H9 (cell line): ENCODE measurements around the gene NKAIN1. TPM values are rescaled to one million over a fixed set of nuclear protein-coding genes. Genes with fewer than 3 reads are reported as not detected.
A peak's percentile ranks its signal among the peaks of the same experiment; 100 is the strongest.

ENCODE experiments used
- DNase-seq: peaks from one replicate; pipeline ENCODE4 v3.0.0-alpha.2; 2017
- H2AFZ ChIP-seq: one replicate; pipeline ENCODE4 v1.6.1; 2013; ENCODE audit warnings: mild to moderate bottlenecking, low read length, control low read depth, moderate library complexity
- H2AK5ac ChIP-seq: 2 replicates; pipeline ENCODE4 v1.6.1; 2013; ENCODE audit warnings: low read length, control low read depth, mixed read lengths; ENCODE audit not compliant: insufficient read length
- H2BK120ac ChIP-seq: one replicate; pipeline ENCODE4 v1.6.1; 2013; ENCODE audit warnings: low read depth, mild to moderate bottlenecking, low read length, control low read depth, inconsistent platforms; ENCODE audit not compliant: poor library complexity, severe bottlenecking
- H2BK12ac ChIP-seq: 2 replicates; pipeline ENCODE4 v1.6.1; 2013; ENCODE audit warnings: low read length, control low read depth, mixed read lengths, low read depth; ENCODE audit not compliant: insufficient read length
- H2BK15ac ChIP-seq: 2 replicates; pipeline ENCODE4 v1.6.1; 2013; ENCODE audit warnings: low read depth, low read length, control low read depth
- H2BK20ac ChIP-seq: one replicate; pipeline ENCODE4 v1.6.1; 2013; ENCODE audit warnings: low read depth, mild to moderate bottlenecking, low read length, control low read depth, inconsistent platforms; ENCODE audit not compliant: poor library complexity, severe bottlenecking
- H2BK5ac ChIP-seq: 2 replicates; pipeline ENCODE4 v1.6.1; 2013; ENCODE audit warnings: low read length, control low read depth, mixed read lengths; ENCODE audit not compliant: insufficient read length
- H3K14ac ChIP-seq: 2 replicates; pipeline ENCODE4 v1.6.1; 2013; ENCODE audit warnings: low read length, control low read depth; ENCODE audit not compliant: insufficient read depth
- H3K18ac ChIP-seq: 2 replicates; pipeline ENCODE4 v1.6.1; 2013; ENCODE audit warnings: low read depth, mild to moderate bottlenecking, mixed read lengths, low read length, control low read depth; ENCODE audit not compliant: insufficient read length
- H3K23ac ChIP-seq: 2 replicates; pipeline ENCODE4 v1.6.1; 2013; ENCODE audit warnings: low read length, control low read depth, mixed read lengths, low read depth; ENCODE audit not compliant: insufficient read length
- H3K23me2 ChIP-seq: 2 replicates; pipeline ENCODE4 v1.6.1; 2013; ENCODE audit warnings: low read depth, mild to moderate bottlenecking, mixed read lengths, low read length, control low read depth; ENCODE audit not compliant: insufficient read length, poor library complexity, severe bottlenecking
- H3K27ac ChIP-seq: 2 replicates; pipeline ENCODE4 v1.5.1; 2013; ENCODE audit warnings: low read length, control low read depth, mixed read lengths, low read depth; ENCODE audit not compliant: insufficient read length
- H3K27me3 ChIP-seq: 2 replicates; pipeline ENCODE4 v1.6.1; 2013; ENCODE audit warnings: low read length, control low read depth, inconsistent platforms; ENCODE audit not compliant: insufficient read depth
- H3K4ac ChIP-seq: 2 replicates; pipeline ENCODE4 v1.6.1; 2013; ENCODE audit warnings: low read depth, mild to moderate bottlenecking, control low read depth, inconsistent platforms, low read length, moderate library complexity
- H3K4me1 ChIP-seq: 2 replicates; pipeline ENCODE4 v1.6.1; 2013; ENCODE audit warnings: low read length, control low read depth, inconsistent platforms; ENCODE audit not compliant: insufficient read depth
- H3K4me2 ChIP-seq: 2 replicates; pipeline ENCODE4 v1.6.1; 2013; ENCODE audit warnings: low read length, control low read depth, mixed read lengths; ENCODE audit not compliant: insufficient read length, insufficient read depth
- H3K56ac ChIP-seq: 2 replicates; pipeline ENCODE4 v1.6.1; 2013; ENCODE audit warnings: low read depth, mild to moderate bottlenecking, mixed read lengths, low read length, control low read depth; ENCODE audit not compliant: insufficient read length
- H3K79me1 ChIP-seq: 2 replicates; pipeline ENCODE4 v1.6.1; 2013; ENCODE audit warnings: low read depth, mild to moderate bottlenecking, moderate library complexity, low read length, control low read depth, inconsistent platforms; ENCODE audit not compliant: insufficient read depth, poor library complexity, severe bottlenecking
- H3K79me2 ChIP-seq: 2 replicates; pipeline ENCODE4 v1.6.1; 2013; ENCODE audit warnings: low read length, control low read depth, inconsistent platforms; ENCODE audit not compliant: insufficient read depth
- H3K9ac ChIP-seq: 2 replicates; pipeline ENCODE4 v1.6.1; 2013; ENCODE audit warnings: low read length, control low read depth, mixed read lengths; ENCODE audit not compliant: insufficient read length; ENCODE audit errors: extremely low read depth
- H3K9me3 ChIP-seq: one replicate; pipeline ENCODE4 v1.6.1; 2013; ENCODE audit warnings: low read depth, low read length, inconsistent platforms; ENCODE audit not compliant: control insufficient read depth
- H3T11ph ChIP-seq: one replicate; pipeline ENCODE4 v1.6.1; 2013; ENCODE audit warnings: mild to moderate bottlenecking, low read length, control low read depth, inconsistent platforms
- H4K20me1 ChIP-seq: one replicate; pipeline ENCODE4 v1.6.1; 2013; ENCODE audit not compliant: control insufficient read depth, insufficient read length, insufficient read depth
- H4K5ac ChIP-seq: 2 replicates; pipeline ENCODE4 v1.6.1; 2013; ENCODE audit warnings: low read depth, mild to moderate bottlenecking, mixed read lengths, low read length, control low read depth; ENCODE audit not compliant: insufficient read length
- H4K8ac ChIP-seq: replicated peaks from 2 replicates; pipeline ENCODE4 v1.6.1; 2013; ENCODE audit warnings: low read length, control low read depth, mixed read lengths, low read depth; ENCODE audit not compliant: insufficient read length
- H4K91ac ChIP-seq: 2 replicates; pipeline ENCODE4 v1.6.1; 2013; ENCODE audit warnings: low read depth, mild to moderate bottlenecking, moderate library complexity, mixed read lengths, low read length, control low read depth; ENCODE audit not compliant: insufficient read length
- H3K27ac Mint-ChIP-seq, 3 experiments: 2 replicates in 2 of 3; 3 replicates in 1 of 3; pipeline ENCODE4 v1.8.0; 2020 to 2021; ENCODE audit warnings: mixed read lengths in 3 of 3, mild to moderate bottlenecking in 1 of 3, moderate library complexity in 1 of 3
- H3K27me3 Mint-ChIP-seq: 2 replicates; pipeline ENCODE4 v1.8.0; 2021; ENCODE audit warnings: low read depth, mild to moderate bottlenecking, moderate library complexity, mixed read lengths
- H3K36me3 Mint-ChIP-seq, 3 experiments: 2 replicates in 2 of 3; 3 replicates in 1 of 3; pipeline ENCODE4 v1.8.0; 2020 to 2021; ENCODE audit warnings: low read depth in 3 of 3, mixed read lengths in 3 of 3; ENCODE audit not compliant: insufficient read depth in 1 of 3
- H3K4me1 Mint-ChIP-seq, 2 experiments: 2 replicates each; pipeline ENCODE4 v1.8.0; 2020; ENCODE audit warnings: mixed read lengths in 2 of 2
- H3K4me3 Mint-ChIP-seq, 2 experiments: 2 replicates in 1 of 2; 3 replicates in 1 of 2; pipeline ENCODE4 v1.8.0; 2020 to 2021; ENCODE audit warnings: mild to moderate bottlenecking in 2 of 2, mixed read lengths in 2 of 2, moderate library complexity in 1 of 2
- H3K9me3 Mint-ChIP-seq, 2 experiments: 2 replicates in 1 of 2; 3 replicates in 1 of 2; pipeline ENCODE4 v1.8.0; 2020; ENCODE audit warnings: mild to moderate bottlenecking in 2 of 2, mixed read lengths in 2 of 2, moderate library complexity in 1 of 2
- WGBS: extraction: QIAGEN DNeasy Blood & Tissue Kit; methylation state at CpG from one replicate; pipeline ENCODE4 v1.1.7; 2013; ENCODE audit warnings: missing lambda C conversion rate, low lambda C conversion rate, mixed read lengths; ENCODE audit not compliant: insufficient read length; ENCODE audit errors: extremely low coverage; 5-methylcytosine and 5-hydroxymethylcytosine counted together
- total RNA-seq: library from RNA; stranded (reverse); gene quantifications from 2 replicates; pipeline ENCODE4 v1.2.1, GENCODE V29; 2021
- TF ChIP-seq, protein P1 (sequence below): fragments of 200-600 bp; sonication (generic); conservative IDR thresholded peaks from 3 replicates; pipeline ENCODE4 v1.8.0; 2021; ENCODE audit warnings: antibody characterized with exemption, mild to moderate bottlenecking

NKAIN1 gene
- total RNA-seq, 1 experiment from 2014 or later, result 25.6 TPM

DNA sequence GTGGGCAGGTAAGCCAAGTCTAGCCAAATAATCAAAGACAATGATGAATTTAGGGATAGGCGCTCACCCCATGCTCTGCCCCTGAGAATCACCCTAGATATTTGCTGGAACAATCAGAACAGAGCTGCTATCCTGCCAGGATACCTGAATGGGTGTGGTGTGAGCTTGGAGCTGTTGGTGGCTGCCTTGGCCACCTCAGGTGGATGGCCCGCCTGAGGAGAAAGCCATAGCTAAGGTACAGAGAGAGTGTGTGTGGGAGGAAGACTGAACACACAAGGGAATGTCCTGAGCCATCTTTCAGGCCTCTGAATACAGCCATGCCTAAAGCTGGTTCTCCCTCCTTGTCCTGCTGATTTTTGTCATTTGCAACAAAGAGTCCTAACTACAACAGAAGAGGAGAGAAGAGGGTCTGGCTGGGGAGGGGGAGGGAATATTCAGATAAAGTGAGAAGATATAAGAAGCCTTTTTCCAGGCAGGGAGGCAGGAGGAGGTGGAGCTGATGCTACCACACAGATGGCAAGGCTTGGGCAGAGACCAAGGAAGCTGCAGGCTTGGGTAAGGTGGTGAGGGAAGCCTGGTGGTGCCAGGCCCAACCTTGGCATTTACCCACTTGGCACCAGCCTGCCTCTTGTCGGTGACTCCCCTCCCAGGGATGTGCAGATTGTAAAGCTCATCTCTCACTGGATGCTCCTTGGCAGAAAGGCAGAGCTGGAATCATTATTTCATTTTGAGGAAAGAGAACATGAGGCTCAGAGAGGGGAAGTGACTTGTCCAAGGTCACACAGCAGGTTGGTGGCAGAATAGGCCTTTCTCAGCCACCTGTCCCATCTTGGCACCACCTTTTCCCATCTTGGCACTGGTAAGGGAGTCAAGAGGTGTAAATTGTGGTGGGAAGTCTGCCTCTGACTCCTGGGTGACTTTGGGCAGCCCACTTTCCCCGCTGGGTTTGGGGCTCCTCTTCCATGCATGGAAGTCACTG lies 49.7 kb downstream of the NKAIN1 start:
- Histone ChIP-seq H4K8ac (no peak overlapping the region), H2AFZ (no peak overlapping the region), H2BK15ac (no peak overlapping the region), H3T11ph (no peak overlapping the region), H3K27me3 (no peaks in the 10 kb centered on the region), H2BK20ac (no peak overlapping the region), H3K18ac (no peak overlapping the region), H3K23ac (no peak overlapping the region), H2AK5ac (no peak overlapping the region), H2BK12ac (no peak overlapping the region), H3K9ac (no peak overlapping the region), H3K4me1 (no peaks in the 10 kb centered on the region), H2BK5ac (no peak overlapping the region), H3K79me1 (no peaks in the 10 kb centered on the region), H3K4ac (no peak overlapping the region), H3K79me2 (no peaks in the 10 kb centered on the region), H3K23me2 (no peaks in the 10 kb centered on the region), H2BK120ac (no peak overlapping the region), H3K27ac (no peak overlapping the region), H3K56ac (no peak overlapping the region), H3K4me2 (no peak overlapping the region), H3K14ac (no peak overlapping the region; the same call in 1 of the 2 replicates), H3K9me3 (no peaks in the 10 kb centered on the region), H4K91ac (no peak overlapping the region), H4K20me1 (no peaks in the 10 kb centered on the region), H4K5ac (no peak overlapping the region)
- TF ChIP-seq, protein P1, sequence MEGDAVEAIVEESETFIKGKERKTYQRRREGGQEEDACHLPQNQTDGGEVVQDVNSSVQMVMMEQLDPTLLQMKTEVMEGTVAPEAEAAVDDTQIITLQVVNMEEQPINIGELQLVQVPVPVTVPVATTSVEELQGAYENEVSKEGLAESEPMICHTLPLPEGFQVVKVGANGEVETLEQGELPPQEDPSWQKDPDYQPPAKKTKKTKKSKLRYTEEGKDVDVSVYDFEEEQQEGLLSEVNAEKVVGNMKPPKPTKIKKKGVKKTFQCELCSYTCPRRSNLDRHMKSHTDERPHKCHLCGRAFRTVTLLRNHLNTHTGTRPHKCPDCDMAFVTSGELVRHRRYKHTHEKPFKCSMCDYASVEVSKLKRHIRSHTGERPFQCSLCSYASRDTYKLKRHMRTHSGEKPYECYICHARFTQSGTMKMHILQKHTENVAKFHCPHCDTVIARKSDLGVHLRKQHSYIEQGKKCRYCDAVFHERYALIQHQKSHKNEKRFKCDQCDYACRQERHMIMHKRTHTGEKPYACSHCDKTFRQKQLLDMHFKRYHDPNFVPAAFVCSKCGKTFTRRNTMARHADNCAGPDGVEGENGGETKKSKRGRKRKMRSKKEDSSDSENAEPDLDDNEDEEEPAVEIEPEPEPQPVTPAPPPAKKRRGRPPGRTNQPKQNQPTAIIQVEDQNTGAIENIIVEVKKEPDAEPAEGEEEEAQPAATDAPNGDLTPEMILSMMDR, result no peak
- DNase-seq, result no peak
- Mint-ChIP-seq H3K4me3 (no peak overlapping the region), H3K27me3 (no peaks in the 10 kb centered on the region), H3K27ac (peak overlapping the region in 1 of 3 experiments; percentile 59; a peak in 2 of 7 replicates), H3K36me3 (no peaks in the 10 kb centered on the region), H3K9me3 (no peaks in the 10 kb centered on the region), H3K4me1 (peaks cover 7 to 11% of the 10 kb centered on the region in 2 experiments)
- WGBS, result no CpG with 5 or more reads among the region's 4 CpGs
